Osteocyte (in vitro differentiated cells): ENCODE results near the gene DMRTA2. TPM values are rescaled to one million over a fixed set of nuclear protein-coding genes. Genes with fewer than 3 reads are reported as not detected.

ENCODE experiments used
- DNase-seq: peaks from one replicate; pipeline ENCODE4 v3.0.0; 2021; ENCODE audit warnings: mixed read lengths; ENCODE audit not compliant: unreplicated experiment; ENCODE audit errors: extremely low spot score
- H3K27ac Mint-ChIP-seq: one replicate; pipeline ENCODE4 v1.8.0; 2021; ENCODE audit warnings: mild to moderate bottlenecking, mixed read lengths; ENCODE audit not compliant: unreplicated experiment
- H3K27me3 Mint-ChIP-seq: one replicate; pipeline ENCODE4 v1.8.0; 2021; ENCODE audit warnings: mixed read lengths; ENCODE audit not compliant: unreplicated experiment
- H3K36me3 Mint-ChIP-seq: one replicate; pipeline ENCODE4 v1.8.0; 2021; ENCODE audit warnings: mixed read lengths; ENCODE audit not compliant: unreplicated experiment
- H3K4me1 Mint-ChIP-seq: one replicate; pipeline ENCODE4 v1.8.0; 2021; ENCODE audit warnings: mixed read lengths; ENCODE audit not compliant: unreplicated experiment
- H3K4me3 Mint-ChIP-seq: one replicate; pipeline ENCODE4 v1.8.0; 2021; ENCODE audit warnings: mild to moderate bottlenecking, moderate library complexity, mixed read lengths; ENCODE audit not compliant: unreplicated experiment
- H3K9me3 Mint-ChIP-seq: one replicate; pipeline ENCODE4 v1.8.0; 2021; ENCODE audit warnings: mixed read lengths; ENCODE audit not compliant: unreplicated experiment
- total RNA-seq: library from RNA; stranded (reverse); gene quantifications from 2 replicates; pipeline ENCODE4 v1.2.1, GENCODE V29; 2021
- TF ChIP-seq, protein P1 (sequence below): fragments of 200-600 bp; sonication (generic); IDR thresholded peaks from 2 replicates; pipeline ENCODE4 v1.5.0; 2021; ENCODE audit warnings: antibody characterized with exemption, mild to moderate bottlenecking, moderate library complexity

Gene DMRTA2
- total RNA-seq, 1 donor from 2014 or later, result 0.19 TPM

DNA sequence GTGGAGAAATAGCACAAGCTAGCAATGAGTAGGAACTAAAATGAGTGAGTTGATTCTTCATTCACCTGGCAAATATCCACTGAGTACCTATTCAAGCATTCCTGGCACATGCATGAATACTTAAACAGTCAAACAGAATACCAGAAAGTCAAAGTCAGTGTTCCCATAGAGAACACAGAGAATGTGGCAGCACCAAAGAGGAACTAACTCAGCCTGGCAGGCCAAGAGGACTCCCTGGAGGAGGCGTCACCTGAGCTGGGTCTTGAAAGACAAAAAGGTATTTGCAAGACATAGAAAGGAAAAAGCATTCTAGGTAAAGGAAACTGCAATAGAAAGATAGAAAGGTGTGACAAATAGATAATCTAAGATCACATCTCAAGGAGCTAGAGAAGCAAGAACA is 49.7 kb downstream of the DMRTA2 start:
- Mint-ChIP-seq H3K4me1 (no peaks in the 10 kb centered on the region), H3K4me3 (no peak overlapping the region), H3K27ac (no peak overlapping the region), H3K27me3 (peaks cover 31% of the 10 kb centered on the region), H3K9me3 (peaks cover 3% of the 10 kb centered on the region), H3K36me3 (no peaks in the 10 kb centered on the region)
- no peak for DNase-seq
- TF ChIP-seq, protein P1, sequence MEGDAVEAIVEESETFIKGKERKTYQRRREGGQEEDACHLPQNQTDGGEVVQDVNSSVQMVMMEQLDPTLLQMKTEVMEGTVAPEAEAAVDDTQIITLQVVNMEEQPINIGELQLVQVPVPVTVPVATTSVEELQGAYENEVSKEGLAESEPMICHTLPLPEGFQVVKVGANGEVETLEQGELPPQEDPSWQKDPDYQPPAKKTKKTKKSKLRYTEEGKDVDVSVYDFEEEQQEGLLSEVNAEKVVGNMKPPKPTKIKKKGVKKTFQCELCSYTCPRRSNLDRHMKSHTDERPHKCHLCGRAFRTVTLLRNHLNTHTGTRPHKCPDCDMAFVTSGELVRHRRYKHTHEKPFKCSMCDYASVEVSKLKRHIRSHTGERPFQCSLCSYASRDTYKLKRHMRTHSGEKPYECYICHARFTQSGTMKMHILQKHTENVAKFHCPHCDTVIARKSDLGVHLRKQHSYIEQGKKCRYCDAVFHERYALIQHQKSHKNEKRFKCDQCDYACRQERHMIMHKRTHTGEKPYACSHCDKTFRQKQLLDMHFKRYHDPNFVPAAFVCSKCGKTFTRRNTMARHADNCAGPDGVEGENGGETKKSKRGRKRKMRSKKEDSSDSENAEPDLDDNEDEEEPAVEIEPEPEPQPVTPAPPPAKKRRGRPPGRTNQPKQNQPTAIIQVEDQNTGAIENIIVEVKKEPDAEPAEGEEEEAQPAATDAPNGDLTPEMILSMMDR, result no peak

- TF ChIP-seq, protein P1, result no peak
- no peak overlapping the region for H3K27ac Mint-ChIP-seq
- H3K9me3 Mint-ChIP-seq, result peaks cover 3% of the 10 kb centered on the region
- no peak for DNase-seq
- no peaks in the 10 kb centered on the region for H3K4me1 Mint-ChIP-seq
- no peak overlapping the region for H3K4me3 Mint-ChIP-seq
- H3K27me3 Mint-ChIP-seq, result peaks cover 42% of the 10 kb centered on the region
- no peaks in the 10 kb centered on the region for H3K36me3 Mint-ChIP-seq
These were observed 51.5 kb downstream of the DMRTA2 start for GRCh38 chr1:50371749-50372148.

DNA sequence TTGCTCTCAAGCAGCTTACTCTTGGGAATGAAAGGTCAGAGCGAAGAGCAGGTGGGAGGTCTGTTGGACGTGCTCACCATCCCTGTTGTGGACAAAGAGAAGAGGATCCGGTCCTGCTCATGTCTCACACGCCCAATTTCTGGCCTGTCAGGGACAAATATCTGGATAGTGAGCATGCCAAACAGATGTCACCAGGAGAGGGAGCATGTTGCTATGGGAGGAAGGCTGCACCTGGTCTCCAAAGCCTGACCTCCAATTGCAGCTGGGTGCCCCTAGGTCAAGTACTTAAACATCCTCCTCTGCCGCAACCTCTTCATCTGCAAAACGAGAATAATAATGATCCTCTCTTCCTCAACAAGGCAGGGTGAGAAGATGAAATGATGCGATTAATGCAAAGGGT is 53.4 kb downstream of the DMRTA2 start:
- no peak overlapping the region for H3K27ac Mint-ChIP-seq
- H3K36me3 Mint-ChIP-seq, result no peaks in the 10 kb centered on the region
- H3K4me1 Mint-ChIP-seq, result no peaks in the 10 kb centered on the region
- no peak overlapping the region for H3K4me3 Mint-ChIP-seq
- H3K9me3 Mint-ChIP-seq, result no peaks in the 10 kb centered on the region
- TF ChIP-seq, protein P1, result peak; percentile 21
- H3K27me3 Mint-ChIP-seq, result peaks cover 52% of the 10 kb centered on the region
- no peak for DNase-seq

DNA sequence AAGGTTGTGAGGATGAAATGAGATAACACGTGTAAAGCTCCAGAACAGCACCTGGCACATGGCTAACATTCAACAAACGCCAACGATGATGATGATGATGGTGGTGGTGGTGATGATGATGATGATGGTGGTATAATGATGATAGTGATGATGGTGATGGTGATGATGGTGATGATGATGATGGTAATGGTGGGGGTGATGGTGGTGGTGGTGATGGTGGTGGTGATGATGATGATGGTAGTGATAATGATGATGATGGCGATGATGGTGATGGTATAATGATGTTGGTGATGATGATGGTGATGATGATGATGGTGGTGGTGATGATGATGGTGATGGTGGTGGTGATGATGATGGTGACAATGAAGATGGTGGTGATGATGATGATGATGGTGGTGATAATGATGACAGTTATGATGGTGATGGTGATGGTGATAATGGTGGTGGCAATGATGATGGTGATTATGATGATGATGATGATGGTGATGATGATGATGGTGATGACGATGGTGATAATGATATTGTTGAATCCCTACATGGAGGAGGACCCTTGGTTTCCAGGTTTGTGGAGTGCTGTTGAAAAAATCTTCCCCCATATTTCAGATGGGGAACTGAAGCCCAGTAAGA is 54.1 kb downstream of the DMRTA2 start:
- no peaks in the 10 kb centered on the region for H3K4me1 Mint-ChIP-seq
- no peak overlapping the region for H3K27ac Mint-ChIP-seq
- H3K27me3 Mint-ChIP-seq, result peaks cover 59% of the 10 kb centered on the region
- H3K36me3 Mint-ChIP-seq, result no peaks in the 10 kb centered on the region
- H3K9me3 Mint-ChIP-seq, result no peaks in the 10 kb centered on the region
- TF ChIP-seq, protein P1, result no peak
- H3K4me3 Mint-ChIP-seq, result no peak overlapping the region
- DNase-seq, result no peak

GRCh38 chr1:50368179-50369007 is 54.9 kb downstream of the DMRTA2 start:
- Mint-ChIP-seq H3K4me1 (no peaks in the 10 kb centered on the region), H3K9me3 (no peaks in the 10 kb centered on the region), H3K27me3 (peaks cover 60% of the 10 kb centered on the region), H3K27ac (no peak overlapping the region), H3K4me3 (no peak overlapping the region), H3K36me3 (no peaks in the 10 kb centered on the region)
- DNase-seq, result no peak
- TF ChIP-seq, protein P1, result peak; percentile 90
